H9 (cell line): Measurements from ENCODE around the gene TNIK. TPM values are rescaled to one million over a fixed set of nuclear protein-coding genes. Genes with fewer than 3 reads are reported as not detected.

Source experiments
- DNase-seq: peaks from one replicate; pipeline ENCODE4 v3.0.0-alpha.2; 2017
- H2AFZ ChIP-seq: one replicate; pipeline ENCODE4 v1.6.1; 2013; ENCODE audit warnings: mild to moderate bottlenecking, low read length, control low read depth, moderate library complexity
- H2AK5ac ChIP-seq: 2 replicates; pipeline ENCODE4 v1.6.1; 2013; ENCODE audit warnings: low read length, control low read depth, mixed read lengths; ENCODE audit not compliant: insufficient read length
- H2BK120ac ChIP-seq: one replicate; pipeline ENCODE4 v1.6.1; 2013; ENCODE audit warnings: low read depth, mild to moderate bottlenecking, low read length, control low read depth, inconsistent platforms; ENCODE audit not compliant: poor library complexity, severe bottlenecking
- H2BK12ac ChIP-seq: 2 replicates; pipeline ENCODE4 v1.6.1; 2013; ENCODE audit warnings: low read length, control low read depth, mixed read lengths, low read depth; ENCODE audit not compliant: insufficient read length
- H2BK15ac ChIP-seq: 2 replicates; pipeline ENCODE4 v1.6.1; 2013; ENCODE audit warnings: low read depth, low read length, control low read depth
- H2BK20ac ChIP-seq: one replicate; pipeline ENCODE4 v1.6.1; 2013; ENCODE audit warnings: low read depth, mild to moderate bottlenecking, low read length, control low read depth, inconsistent platforms; ENCODE audit not compliant: poor library complexity, severe bottlenecking
- H2BK5ac ChIP-seq: 2 replicates; pipeline ENCODE4 v1.6.1; 2013; ENCODE audit warnings: low read length, control low read depth, mixed read lengths; ENCODE audit not compliant: insufficient read length
- H3K14ac ChIP-seq: 2 replicates; pipeline ENCODE4 v1.6.1; 2013; ENCODE audit warnings: low read length, control low read depth; ENCODE audit not compliant: insufficient read depth
- H3K18ac ChIP-seq: 2 replicates; pipeline ENCODE4 v1.6.1; 2013; ENCODE audit warnings: low read depth, mild to moderate bottlenecking, mixed read lengths, low read length, control low read depth; ENCODE audit not compliant: insufficient read length
- H3K23ac ChIP-seq: 2 replicates; pipeline ENCODE4 v1.6.1; 2013; ENCODE audit warnings: low read length, control low read depth, mixed read lengths, low read depth; ENCODE audit not compliant: insufficient read length
- H3K23me2 ChIP-seq: 2 replicates; pipeline ENCODE4 v1.6.1; 2013; ENCODE audit warnings: low read depth, mild to moderate bottlenecking, mixed read lengths, low read length, control low read depth; ENCODE audit not compliant: insufficient read length, poor library complexity, severe bottlenecking
- H3K27ac ChIP-seq: 2 replicates; pipeline ENCODE4 v1.5.1; 2013; ENCODE audit warnings: low read length, control low read depth, mixed read lengths, low read depth; ENCODE audit not compliant: insufficient read length
- H3K27me3 ChIP-seq: 2 replicates; pipeline ENCODE4 v1.6.1; 2013; ENCODE audit warnings: low read length, control low read depth, inconsistent platforms; ENCODE audit not compliant: insufficient read depth
- H3K4ac ChIP-seq: 2 replicates; pipeline ENCODE4 v1.6.1; 2013; ENCODE audit warnings: low read depth, mild to moderate bottlenecking, control low read depth, inconsistent platforms, low read length, moderate library complexity
- H3K4me1 ChIP-seq: 2 replicates; pipeline ENCODE4 v1.6.1; 2013; ENCODE audit warnings: low read length, control low read depth, inconsistent platforms; ENCODE audit not compliant: insufficient read depth
- H3K4me2 ChIP-seq: 2 replicates; pipeline ENCODE4 v1.6.1; 2013; ENCODE audit warnings: low read length, control low read depth, mixed read lengths; ENCODE audit not compliant: insufficient read length, insufficient read depth
- H3K56ac ChIP-seq: 2 replicates; pipeline ENCODE4 v1.6.1; 2013; ENCODE audit warnings: low read depth, mild to moderate bottlenecking, mixed read lengths, low read length, control low read depth; ENCODE audit not compliant: insufficient read length
- H3K79me1 ChIP-seq: 2 replicates; pipeline ENCODE4 v1.6.1; 2013; ENCODE audit warnings: low read depth, mild to moderate bottlenecking, moderate library complexity, low read length, control low read depth, inconsistent platforms; ENCODE audit not compliant: insufficient read depth, poor library complexity, severe bottlenecking
- H3K79me2 ChIP-seq: 2 replicates; pipeline ENCODE4 v1.6.1; 2013; ENCODE audit warnings: low read length, control low read depth, inconsistent platforms; ENCODE audit not compliant: insufficient read depth
- H3K9ac ChIP-seq: 2 replicates; pipeline ENCODE4 v1.6.1; 2013; ENCODE audit warnings: low read length, control low read depth, mixed read lengths; ENCODE audit not compliant: insufficient read length; ENCODE audit errors: extremely low read depth
- H3K9me3 ChIP-seq: one replicate; pipeline ENCODE4 v1.6.1; 2013; ENCODE audit warnings: low read depth, low read length, inconsistent platforms; ENCODE audit not compliant: control insufficient read depth
- H3T11ph ChIP-seq: one replicate; pipeline ENCODE4 v1.6.1; 2013; ENCODE audit warnings: mild to moderate bottlenecking, low read length, control low read depth, inconsistent platforms
- H4K20me1 ChIP-seq: one replicate; pipeline ENCODE4 v1.6.1; 2013; ENCODE audit not compliant: control insufficient read depth, insufficient read length, insufficient read depth
- H4K5ac ChIP-seq: 2 replicates; pipeline ENCODE4 v1.6.1; 2013; ENCODE audit warnings: low read depth, mild to moderate bottlenecking, mixed read lengths, low read length, control low read depth; ENCODE audit not compliant: insufficient read length
- H4K8ac ChIP-seq: replicated peaks from 2 replicates; pipeline ENCODE4 v1.6.1; 2013; ENCODE audit warnings: low read length, control low read depth, mixed read lengths, low read depth; ENCODE audit not compliant: insufficient read length
- H4K91ac ChIP-seq: 2 replicates; pipeline ENCODE4 v1.6.1; 2013; ENCODE audit warnings: low read depth, mild to moderate bottlenecking, moderate library complexity, mixed read lengths, low read length, control low read depth; ENCODE audit not compliant: insufficient read length
- H3K27ac Mint-ChIP-seq, 3 experiments: 2 replicates in 2 of 3; 3 replicates in 1 of 3; pipeline ENCODE4 v1.8.0; 2020 to 2021; ENCODE audit warnings: mixed read lengths in 3 of 3, mild to moderate bottlenecking in 1 of 3, moderate library complexity in 1 of 3
- H3K27me3 Mint-ChIP-seq: 2 replicates; pipeline ENCODE4 v1.8.0; 2021; ENCODE audit warnings: low read depth, mild to moderate bottlenecking, moderate library complexity, mixed read lengths
- H3K36me3 Mint-ChIP-seq, 3 experiments: 2 replicates in 2 of 3; 3 replicates in 1 of 3; pipeline ENCODE4 v1.8.0; 2020 to 2021; ENCODE audit warnings: low read depth in 3 of 3, mixed read lengths in 3 of 3; ENCODE audit not compliant: insufficient read depth in 1 of 3
- H3K4me1 Mint-ChIP-seq, 2 experiments: 2 replicates each; pipeline ENCODE4 v1.8.0; 2020; ENCODE audit warnings: mixed read lengths in 2 of 2
- H3K4me3 Mint-ChIP-seq, 2 experiments: 2 replicates in 1 of 2; 3 replicates in 1 of 2; pipeline ENCODE4 v1.8.0; 2020 to 2021; ENCODE audit warnings: mild to moderate bottlenecking in 2 of 2, mixed read lengths in 2 of 2, moderate library complexity in 1 of 2
- H3K9me3 Mint-ChIP-seq, 2 experiments: 2 replicates in 1 of 2; 3 replicates in 1 of 2; pipeline ENCODE4 v1.8.0; 2020; ENCODE audit warnings: mild to moderate bottlenecking in 2 of 2, mixed read lengths in 2 of 2, moderate library complexity in 1 of 2
- WGBS: extraction: QIAGEN DNeasy Blood & Tissue Kit; methylation state at CpG from one replicate; pipeline ENCODE4 v1.1.7; 2013; ENCODE audit warnings: missing lambda C conversion rate, low lambda C conversion rate, mixed read lengths; ENCODE audit not compliant: insufficient read length; ENCODE audit errors: extremely low coverage; 5-methylcytosine and 5-hydroxymethylcytosine counted together
- total RNA-seq: library from RNA; stranded (reverse); gene quantifications from 2 replicates; pipeline ENCODE4 v1.2.1, GENCODE V29; 2021
- TF ChIP-seq, protein P1 (sequence below): fragments of 200-600 bp; sonication (generic); conservative IDR thresholded peaks from 3 replicates; pipeline ENCODE4 v1.8.0; 2021; ENCODE audit warnings: antibody characterized with exemption, mild to moderate bottlenecking

TNIK gene
- total RNA-seq, 1 experiment from 2014 or later = 15.9 TPM

DNA sequence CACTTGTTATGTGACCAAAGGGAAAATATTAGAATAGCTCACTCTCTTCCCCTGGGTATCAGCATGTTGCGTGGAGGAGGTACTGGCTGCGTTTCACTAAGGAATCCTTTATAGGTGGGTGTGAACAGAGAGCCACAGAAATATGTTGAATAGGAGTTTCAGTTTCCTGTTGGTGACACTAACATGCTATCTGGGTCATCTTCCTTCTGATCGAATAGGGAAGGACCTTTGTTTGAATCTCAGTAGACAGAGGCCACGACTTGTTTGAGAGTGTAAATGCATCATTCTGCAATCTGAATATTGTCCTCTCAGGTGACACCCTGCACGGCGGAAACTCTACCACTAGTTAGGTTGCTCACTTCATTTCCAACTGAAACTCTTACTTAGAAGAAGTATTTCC, 275.8 kb downstream of the TNIK start:
- no peak overlapping the region for H2BK120ac ChIP-seq
- H3K36me3 Mint-ChIP-seq = peaks cover 0 to 3% (median 0%) of the 10 kb centered on the region in 3 experiments; a peak in 1 of 7 replicates
- H3K4me1 Mint-ChIP-seq = peaks cover 16 to 19% of the 10 kb centered on the region in 2 experiments
- H3K23me2 ChIP-seq = no peaks in the 10 kb centered on the region
- 0 out of 2 replicates have a peak, but pooled peaks cover 1% of the 10 kb centered on the region for H3K79me2 ChIP-seq
- H2BK15ac ChIP-seq = no peak overlapping the region
- no peaks in the 10 kb centered on the region for H3K27me3 ChIP-seq
- peaks cover 5% of the 10 kb centered on the region; the same call in 1 of the 2 replicates for H3K4me1 ChIP-seq
- H3K4me3 Mint-ChIP-seq = no peak overlapping the region
- no peaks in the 10 kb centered on the region for H3K79me1 ChIP-seq
- no peak overlapping the region for H3T11ph ChIP-seq
- no peak overlapping the region for H2BK5ac ChIP-seq
- H2AK5ac ChIP-seq = no peak overlapping the region
- no peak overlapping the region for H2AFZ ChIP-seq
- no peak overlapping the region for H3K23ac ChIP-seq
- TF ChIP-seq, protein P1, sequence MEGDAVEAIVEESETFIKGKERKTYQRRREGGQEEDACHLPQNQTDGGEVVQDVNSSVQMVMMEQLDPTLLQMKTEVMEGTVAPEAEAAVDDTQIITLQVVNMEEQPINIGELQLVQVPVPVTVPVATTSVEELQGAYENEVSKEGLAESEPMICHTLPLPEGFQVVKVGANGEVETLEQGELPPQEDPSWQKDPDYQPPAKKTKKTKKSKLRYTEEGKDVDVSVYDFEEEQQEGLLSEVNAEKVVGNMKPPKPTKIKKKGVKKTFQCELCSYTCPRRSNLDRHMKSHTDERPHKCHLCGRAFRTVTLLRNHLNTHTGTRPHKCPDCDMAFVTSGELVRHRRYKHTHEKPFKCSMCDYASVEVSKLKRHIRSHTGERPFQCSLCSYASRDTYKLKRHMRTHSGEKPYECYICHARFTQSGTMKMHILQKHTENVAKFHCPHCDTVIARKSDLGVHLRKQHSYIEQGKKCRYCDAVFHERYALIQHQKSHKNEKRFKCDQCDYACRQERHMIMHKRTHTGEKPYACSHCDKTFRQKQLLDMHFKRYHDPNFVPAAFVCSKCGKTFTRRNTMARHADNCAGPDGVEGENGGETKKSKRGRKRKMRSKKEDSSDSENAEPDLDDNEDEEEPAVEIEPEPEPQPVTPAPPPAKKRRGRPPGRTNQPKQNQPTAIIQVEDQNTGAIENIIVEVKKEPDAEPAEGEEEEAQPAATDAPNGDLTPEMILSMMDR = no peak
- no peak overlapping the region for H3K27ac Mint-ChIP-seq
- no peak overlapping the region for H2BK12ac ChIP-seq
- no peak overlapping the region for H2BK20ac ChIP-seq
- no peaks in the 10 kb centered on the region for H4K20me1 ChIP-seq
- H3K9me3 ChIP-seq = no peaks in the 10 kb centered on the region
- no peaks in the 10 kb centered on the region for H3K9me3 Mint-ChIP-seq
- H4K5ac ChIP-seq = no peak overlapping the region
- no peak overlapping the region for H4K8ac ChIP-seq
- H3K56ac ChIP-seq = no peak overlapping the region
- H4K91ac ChIP-seq = no peak overlapping the region
- WGBS = no CpG with 5 or more reads among the region's 6 CpGs
- H3K27me3 Mint-ChIP-seq = no peaks in the 10 kb centered on the region; the same call in 1 of the 2 replicates
- no peak overlapping the region for H3K18ac ChIP-seq
- no peak for DNase-seq
- H3K4ac ChIP-seq = no peak overlapping the region
- H3K14ac ChIP-seq = no peak overlapping the region
- H3K9ac ChIP-seq = no peak overlapping the region
- H3K4me2 ChIP-seq = no peak overlapping the region
- no peak overlapping the region for H3K27ac ChIP-seq
